Dendritic cell treated with granulocyte-macrophage colony-stimulating factor and Interleukin-4, amounts not matched to agents 40 ng/mL and 50 ng/mL, for 4 days (primary cell): ENCODE data around the gene RGS21.
"Not testable (repeated sequence)": the region's sequence is repeated elsewhere in the genome, so short reads cannot be mapped to it uniquely, and the experiment has no call there.

Experiments used
- H3K27ac Mint-ChIP-seq: one replicate; pipeline ENCODE4 v1.8.0; 2022; ENCODE audit warnings: mild to moderate bottlenecking, mixed read lengths
- H3K27me3 Mint-ChIP-seq: one replicate; pipeline ENCODE4 v1.8.0; 2022; ENCODE audit warnings: mild to moderate bottlenecking, mixed read lengths
- H3K36me3 Mint-ChIP-seq: one replicate; pipeline ENCODE4 v1.8.0; 2022; ENCODE audit warnings: low read depth, mixed read lengths
- H3K4me1 Mint-ChIP-seq: one replicate; pipeline ENCODE4 v1.8.0; 2022; ENCODE audit warnings: low read depth, mixed read lengths
- H3K4me3 Mint-ChIP-seq: one replicate; pipeline ENCODE4 v1.8.0; 2022; ENCODE audit warnings: mild to moderate bottlenecking, moderate library complexity, mixed read lengths
- H3K9me3 Mint-ChIP-seq: one replicate; pipeline ENCODE4 v1.8.0; 2022; ENCODE audit warnings: mixed read lengths
- intact Hi-C: fragments of 100-400 bp; cut with micrococcal nuclease; formaldehyde crosslinking; loops from one replicate; pipeline ENCODE4 v1.15.0; 2022

RGS21 gene, protein sequence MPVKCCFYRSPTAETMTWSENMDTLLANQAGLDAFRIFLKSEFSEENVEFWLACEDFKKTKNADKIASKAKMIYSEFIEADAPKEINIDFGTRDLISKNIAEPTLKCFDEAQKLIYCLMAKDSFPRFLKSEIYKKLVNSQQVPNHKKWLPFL

DNA sequence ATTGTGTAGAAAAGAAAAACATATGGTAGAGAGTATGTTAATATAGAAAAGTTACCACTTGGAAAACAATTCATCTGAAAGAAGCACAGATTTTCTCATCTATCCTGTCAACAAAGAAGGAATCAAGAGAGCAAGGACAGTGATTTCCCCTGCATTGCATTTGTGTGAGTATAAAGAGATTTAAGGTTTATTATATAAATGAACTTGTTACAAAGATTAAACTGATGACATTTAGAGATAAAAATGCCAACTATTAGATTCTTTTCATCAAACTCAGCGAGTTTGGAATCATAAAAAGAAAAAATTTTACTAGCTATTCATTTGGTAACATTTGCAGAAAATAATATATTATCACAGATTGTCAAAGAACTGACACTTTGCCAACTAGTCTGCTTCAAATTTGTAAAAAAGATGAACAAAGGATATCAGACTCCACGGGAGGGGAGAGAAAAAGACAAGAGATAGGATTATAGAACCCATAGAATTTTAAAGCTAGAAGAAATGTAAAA, at the start of gene RGS21:
Gene RGS21 (plus strand): TSS at position 51 of the 509 bp plus-strand sequence. CDS start 26,045 bp downstream, outside the sequence.
- intact Hi-C loops = no loop called here
- Mint-ChIP-seq H3K27ac (no peak within 1 kb of the TSS), H3K27me3 (no peaks in the 10 kb centered on the region)

DNA sequence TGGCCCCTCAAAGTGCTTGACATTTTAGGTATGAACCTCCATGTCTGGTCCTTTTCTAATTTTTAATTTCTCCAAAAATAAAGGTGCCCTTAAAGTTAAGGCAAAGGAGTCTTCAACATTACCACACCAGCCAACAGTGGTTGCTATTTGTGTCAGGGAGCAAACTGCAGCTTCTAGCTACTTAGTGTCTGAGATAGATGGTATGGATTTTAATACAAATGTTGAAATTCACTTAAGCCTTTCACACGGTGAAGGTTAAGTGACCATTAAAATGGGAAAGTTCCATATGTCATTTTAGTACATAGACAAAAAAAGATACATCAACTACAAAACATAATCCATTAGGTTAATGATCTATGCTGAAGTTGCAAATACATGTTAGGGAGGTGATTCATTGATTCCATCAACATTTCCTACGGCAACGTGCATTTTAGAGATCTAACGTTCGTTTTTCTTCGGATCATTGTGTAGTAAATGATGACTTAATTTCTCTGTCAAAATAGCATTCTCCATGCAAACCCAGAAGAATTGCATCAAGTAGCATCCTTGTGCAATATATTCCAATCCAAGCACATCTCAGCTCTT, 48.2 kb upstream of the RGS21 start:
- no peaks in the 10 kb centered on the region for H3K9me3 Mint-ChIP-seq
- H3K36me3 Mint-ChIP-seq = no peaks in the 10 kb centered on the region
- peaks cover 8% of the 10 kb centered on the region for H3K4me1 Mint-ChIP-seq
- no peak overlapping the region for H3K4me3 Mint-ChIP-seq
- no peak overlapping the region for H3K27ac Mint-ChIP-seq
- intact Hi-C loops = no loop called here
- H3K27me3 Mint-ChIP-seq = no peaks in the 10 kb centered on the region

More for the DNA sequence above, at the start of gene RGS21:
- Mint-ChIP-seq H3K9me3 (no peaks in the 10 kb centered on the region), H3K4me3 (no peak within 1 kb of the TSS), H3K4me1 (no peaks in the 10 kb centered on the region), H3K36me3 (no peaks in the 10 kb centered on the region)

DNA sequence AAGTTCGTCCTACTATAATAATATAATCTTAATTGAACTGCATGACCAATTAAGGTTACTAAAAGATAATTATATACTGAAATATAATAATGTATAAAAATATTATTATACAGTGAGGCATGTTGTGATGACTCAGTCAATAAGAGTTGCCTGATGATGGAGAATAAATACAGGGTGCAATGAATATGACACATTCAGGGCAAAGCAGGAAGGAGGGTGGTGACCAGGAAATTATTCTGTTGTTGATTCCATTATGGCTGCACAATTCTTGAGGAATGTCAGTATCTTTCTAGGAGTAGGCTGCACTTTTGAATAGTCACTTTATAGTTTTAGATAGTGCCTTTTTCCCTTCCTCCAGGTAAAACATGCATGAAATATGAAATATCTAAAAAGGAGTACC, 46.4 kb upstream of the RGS21 start:
- no peak overlapping the region for H3K4me3 Mint-ChIP-seq
- H3K9me3 Mint-ChIP-seq = peaks cover 5% of the 10 kb centered on the region
- H3K4me1 Mint-ChIP-seq = no peaks in the 10 kb centered on the region
- intact Hi-C loops = no loop called here
- no peaks in the 10 kb centered on the region for H3K36me3 Mint-ChIP-seq
- no peak overlapping the region for H3K27ac Mint-ChIP-seq
- no peaks in the 10 kb centered on the region for H3K27me3 Mint-ChIP-seq

DNA sequence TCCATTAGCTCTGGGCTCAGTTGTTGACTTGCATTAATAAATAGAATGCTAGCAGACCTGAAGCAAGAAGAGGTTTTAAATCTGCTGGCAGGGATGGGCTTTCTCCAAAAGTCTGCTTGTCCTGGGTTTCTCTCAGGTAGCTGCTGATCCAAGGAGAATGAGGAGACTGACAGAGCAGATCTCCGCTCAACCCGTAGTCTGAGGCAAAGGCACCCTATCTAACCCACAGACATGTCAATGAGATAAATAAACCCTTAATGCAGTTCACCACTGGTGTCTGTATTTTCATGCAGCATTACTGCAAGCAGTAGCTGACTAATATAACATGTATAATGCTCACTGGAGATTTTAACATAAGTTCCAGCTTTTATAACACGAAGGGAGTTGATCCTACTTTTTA, 44.1 kb upstream of the RGS21 start:
- no peaks in the 10 kb centered on the region for H3K4me1 Mint-ChIP-seq
- H3K4me3 Mint-ChIP-seq = no peak overlapping the region
- H3K36me3 Mint-ChIP-seq = no peaks in the 10 kb centered on the region
- H3K9me3 Mint-ChIP-seq = peaks cover 5% of the 10 kb centered on the region
- intact Hi-C loops = no loop called here
- H3K27me3 Mint-ChIP-seq = no peaks in the 10 kb centered on the region
- no peak overlapping the region for H3K27ac Mint-ChIP-seq

DNA sequence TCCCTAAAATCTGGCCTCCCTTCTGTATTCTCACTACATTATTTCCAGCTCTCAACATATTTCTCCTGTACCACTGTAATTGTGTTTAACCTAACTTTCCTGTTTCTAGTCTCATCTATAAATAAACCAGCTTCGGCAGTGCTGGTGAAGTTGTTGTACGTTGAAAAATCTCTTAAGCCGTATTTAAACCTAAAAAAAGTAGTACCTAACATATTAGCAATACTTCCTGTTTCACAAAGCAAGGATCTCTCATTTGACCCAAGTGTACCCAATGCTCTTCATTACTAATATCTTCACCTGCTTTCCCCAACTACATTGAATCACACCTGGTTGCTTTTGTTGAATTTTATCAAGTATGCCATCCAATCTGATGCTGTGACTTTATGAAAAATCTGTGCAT, 42.2 kb upstream of the RGS21 start:
- Mint-ChIP-seq H3K27me3 (no peaks in the 10 kb centered on the region), H3K27ac (no peak overlapping the region), H3K36me3 (no peaks in the 10 kb centered on the region), H3K9me3 (peaks cover 5% of the 10 kb centered on the region), H3K4me3 (no peak overlapping the region), H3K4me1 (no peaks in the 10 kb centered on the region)
- intact Hi-C loops = no loop called here

DNA sequence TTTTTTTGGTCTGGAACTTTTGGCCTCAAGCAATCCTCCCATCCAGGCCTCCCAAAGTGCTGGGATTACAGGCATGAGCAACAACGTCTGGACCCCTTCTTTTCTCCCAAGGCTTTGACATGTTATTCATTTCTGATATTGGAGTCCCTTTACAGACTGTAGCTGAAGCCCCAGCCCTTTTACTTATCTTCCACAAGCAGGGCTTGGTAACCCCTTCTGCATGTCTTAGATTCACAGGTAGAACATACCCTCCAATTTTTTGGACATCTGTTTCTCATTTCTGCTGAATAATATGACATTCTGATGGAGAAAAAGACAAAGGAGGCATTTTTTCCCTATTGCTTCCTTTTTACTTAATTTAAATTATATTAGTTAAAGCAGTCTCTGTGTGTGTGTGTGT, 39.2 kb upstream of the RGS21 start:
- intact Hi-C loops = no loop called here
- Mint-ChIP-seq H3K9me3 (peaks cover 27% of the 10 kb centered on the region), H3K36me3 (no peaks in the 10 kb centered on the region), H3K27me3 (no peaks in the 10 kb centered on the region), H3K4me3 (no peak overlapping the region), H3K4me1 (no peaks in the 10 kb centered on the region), H3K27ac (no peak overlapping the region)

DNA sequence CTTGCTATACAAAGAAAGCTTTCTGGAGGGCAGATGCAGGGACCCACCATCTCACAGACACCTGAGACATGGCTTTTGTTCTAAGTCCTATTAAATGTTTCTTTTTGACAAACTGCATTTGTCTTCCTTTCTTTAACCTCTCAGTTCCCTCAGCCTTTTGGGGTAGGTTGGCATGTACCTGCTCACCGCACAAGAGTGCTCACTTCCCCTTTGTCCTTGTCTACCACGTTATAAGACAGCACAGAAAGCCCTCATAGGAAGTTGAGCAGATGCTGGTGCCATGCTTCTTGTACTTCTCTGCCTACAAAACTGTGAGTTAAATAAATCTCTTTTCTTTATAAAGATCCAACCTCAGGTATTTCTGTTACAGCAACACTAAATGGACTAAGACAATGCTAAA, 31.9 kb upstream of the RGS21 start:
- intact Hi-C loops = no loop called here
- Mint-ChIP-seq H3K27ac (no peak overlapping the region), H3K9me3 (peaks cover 54% of the 10 kb centered on the region), H3K4me1 (no peaks in the 10 kb centered on the region), H3K36me3 (no peaks in the 10 kb centered on the region), H3K27me3 (no peaks in the 10 kb centered on the region), H3K4me3 (no peak overlapping the region)

DNA sequence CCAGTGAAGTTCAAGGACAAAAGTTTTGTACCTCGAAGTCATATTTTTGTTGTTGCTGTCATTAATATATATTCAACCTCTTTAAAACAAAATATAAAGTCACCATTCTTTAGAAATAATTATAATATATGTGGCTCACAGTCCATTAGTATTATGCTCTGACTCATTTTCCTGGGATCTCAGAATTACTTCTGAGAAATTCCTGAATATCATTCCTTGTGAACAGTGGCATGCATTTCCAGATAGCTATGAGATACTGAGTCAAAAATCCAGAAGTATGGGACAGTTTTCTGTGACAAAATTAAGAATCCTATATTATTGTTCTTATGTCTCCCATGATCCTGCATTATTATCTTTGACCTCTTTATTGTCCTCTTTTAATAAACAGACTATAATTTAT, 13.8 kb upstream of the RGS21 start:
- Mint-ChIP-seq H3K27ac (no peak overlapping the region), H3K4me1 (no peaks in the 10 kb centered on the region), H3K4me3 (no peak overlapping the region), H3K9me3 (peaks cover 10% of the 10 kb centered on the region), H3K36me3 (peaks cover 4% of the 10 kb centered on the region), H3K27me3 (no peaks in the 10 kb centered on the region)
- intact Hi-C loops = no loop called here

DNA sequence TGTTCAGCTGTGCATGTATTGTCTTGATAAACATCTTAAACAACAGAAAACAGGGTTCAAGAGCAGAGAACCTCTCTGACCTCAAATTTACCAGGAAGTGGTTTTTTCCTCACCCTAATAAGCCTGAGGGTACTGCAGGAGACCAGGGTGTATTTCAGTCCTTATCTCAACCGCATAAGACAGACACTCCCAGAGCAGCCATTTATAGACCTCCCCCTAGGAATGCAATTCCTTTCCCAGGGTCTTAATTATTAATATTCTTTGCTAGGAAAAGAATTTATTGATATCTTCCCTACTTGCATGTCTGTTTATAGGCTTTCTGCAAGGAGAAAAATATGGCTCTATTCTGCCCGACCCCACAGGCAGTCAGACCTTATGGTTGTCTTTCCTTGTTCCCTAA, 8.5 kb upstream of the RGS21 start:
- H3K9me3 Mint-ChIP-seq = peaks cover 20% of the 10 kb centered on the region
- H3K27me3 Mint-ChIP-seq, H3K36me3 Mint-ChIP-seq, H3K27ac Mint-ChIP-seq, H3K4me1 Mint-ChIP-seq, H3K4me3 Mint-ChIP-seq, intact Hi-C loops: not testable (repeated sequence)

DNA sequence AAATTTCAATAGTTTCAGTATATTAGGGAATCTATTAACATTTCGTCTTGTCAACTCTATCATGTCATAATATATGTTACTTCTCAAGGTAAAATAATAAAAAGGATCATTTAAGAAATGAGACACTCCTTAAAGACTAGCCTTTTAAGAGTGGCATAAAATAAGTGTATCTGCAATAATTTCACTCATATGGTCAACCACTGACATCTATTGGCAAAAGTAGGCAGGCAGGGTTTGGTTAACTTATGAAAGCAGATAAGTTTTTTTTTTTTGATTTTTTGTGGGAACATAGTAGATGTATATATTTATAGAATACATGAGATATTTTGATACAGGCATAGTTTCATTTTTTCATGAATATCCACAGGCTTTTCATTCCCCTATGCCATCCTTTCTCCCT, 5.5 kb upstream of the RGS21 start:
- Mint-ChIP-seq H3K4me1 (no peaks in the 10 kb centered on the region), H3K27ac (no peak overlapping the region), H3K9me3 (peaks cover 20% of the 10 kb centered on the region), H3K36me3 (peaks cover 7% of the 10 kb centered on the region), H3K27me3 (no peaks in the 10 kb centered on the region), H3K4me3 (no peak overlapping the region)
- intact Hi-C loops = loop anchor here (1.0 kb wide), 1 partner anchor 318 kb away; no protein-coding TSS in a partner anchor

DNA sequence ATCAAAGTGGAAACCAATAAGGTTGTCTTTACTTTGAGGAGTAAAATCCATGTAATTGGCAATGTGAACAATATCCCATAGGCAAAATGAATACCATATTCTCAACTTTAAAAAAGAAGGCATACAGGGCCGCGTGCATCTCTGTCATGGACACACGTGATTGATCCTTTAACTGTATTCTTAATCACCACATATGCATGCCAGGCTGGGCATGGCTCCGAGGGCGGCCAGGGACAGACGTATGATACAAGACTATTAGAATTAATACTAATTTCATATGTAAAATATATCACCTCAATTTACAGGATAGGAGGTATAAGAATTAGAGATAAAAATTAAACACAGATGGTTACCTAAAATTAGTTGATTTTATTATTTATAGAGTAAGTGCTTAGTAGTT, 11.2 kb downstream of the RGS21 start:
- H3K4me1 Mint-ChIP-seq = no peaks in the 10 kb centered on the region
- H3K4me3 Mint-ChIP-seq = no peak overlapping the region
- no peaks in the 10 kb centered on the region for H3K36me3 Mint-ChIP-seq
- H3K9me3 Mint-ChIP-seq = no peaks in the 10 kb centered on the region
- H3K27me3 Mint-ChIP-seq = no peaks in the 10 kb centered on the region
- H3K27ac Mint-ChIP-seq = no peak overlapping the region
- intact Hi-C loops = no loop called here

DNA sequence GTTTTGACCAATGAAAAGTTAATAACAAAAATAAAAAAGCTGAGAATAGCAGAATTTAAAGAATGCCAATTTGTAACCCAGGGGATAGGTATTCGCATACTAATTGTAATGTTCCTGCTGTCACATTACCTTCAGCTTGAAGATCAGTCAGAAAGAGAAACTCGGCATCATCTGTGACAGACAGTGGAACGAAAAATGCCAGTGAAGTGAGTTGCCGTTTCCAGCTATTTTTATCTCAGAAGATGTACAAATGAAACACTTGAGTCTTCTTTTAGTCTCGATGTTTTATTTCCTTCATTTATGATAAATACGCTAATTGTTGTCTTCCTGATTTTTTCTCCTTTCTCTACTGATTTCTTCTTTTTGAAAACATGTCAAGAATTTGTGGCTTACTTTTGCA, 26.1 kb downstream of the RGS21 start:
- no peak overlapping the region for H3K27ac Mint-ChIP-seq
- H3K27me3 Mint-ChIP-seq = no peaks in the 10 kb centered on the region
- intact Hi-C loops = no loop called here
- no peak overlapping the region for H3K4me3 Mint-ChIP-seq
- H3K9me3 Mint-ChIP-seq = peaks cover 7% of the 10 kb centered on the region
- H3K36me3 Mint-ChIP-seq = no peaks in the 10 kb centered on the region
- H3K4me1 Mint-ChIP-seq = no peaks in the 10 kb centered on the region

DNA sequence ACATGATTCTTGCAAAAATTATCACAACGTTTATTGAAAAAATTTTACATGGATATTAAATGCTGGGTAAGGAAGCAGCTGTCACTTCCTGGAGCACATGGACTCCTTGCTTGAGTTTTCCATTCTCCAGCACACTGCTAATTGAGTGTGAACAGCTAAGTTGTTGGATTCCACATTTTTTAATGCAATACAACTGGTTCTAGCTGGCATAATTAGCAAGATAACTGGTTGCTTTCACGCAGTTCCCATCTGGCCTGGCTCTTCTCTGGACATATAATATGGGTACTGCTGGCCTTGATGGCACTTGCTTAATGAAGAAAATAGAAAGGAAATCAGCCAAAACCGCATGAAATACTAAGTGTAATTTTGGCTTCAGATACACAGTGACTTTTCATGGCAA, 26.6 kb downstream of the RGS21 start:
- no peak overlapping the region for H3K27ac Mint-ChIP-seq
- H3K36me3 Mint-ChIP-seq = no peaks in the 10 kb centered on the region
- no peaks in the 10 kb centered on the region for H3K4me1 Mint-ChIP-seq
- no peak overlapping the region for H3K4me3 Mint-ChIP-seq
- H3K9me3 Mint-ChIP-seq = peaks cover 7% of the 10 kb centered on the region
- intact Hi-C loops = no loop called here
- no peaks in the 10 kb centered on the region for H3K27me3 Mint-ChIP-seq

DNA sequence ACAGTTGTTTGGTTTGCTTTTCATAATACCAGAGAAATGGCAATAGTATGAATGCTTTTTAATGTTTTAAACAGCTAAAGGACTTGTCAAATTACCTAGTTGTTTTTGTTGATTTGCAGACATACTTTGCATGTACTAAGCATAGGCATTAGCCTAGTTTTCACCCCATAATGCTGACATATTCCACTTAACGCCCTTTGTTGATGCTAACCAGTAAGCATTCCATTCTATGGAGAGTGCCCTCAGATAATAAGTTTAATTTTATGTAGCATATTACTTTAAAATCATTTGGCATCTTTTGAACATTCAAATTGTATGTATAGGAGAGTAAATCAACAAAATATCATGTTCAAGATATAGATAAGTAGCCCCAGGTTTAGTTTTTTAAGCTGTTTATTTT, 32.5 kb downstream of the RGS21 start:
- Mint-ChIP-seq H3K4me3 (no peak overlapping the region), H3K27ac (no peak overlapping the region), H3K9me3 (no peaks in the 10 kb centered on the region), H3K27me3 (no peaks in the 10 kb centered on the region), H3K4me1 (no peaks in the 10 kb centered on the region), H3K36me3 (no peaks in the 10 kb centered on the region)
- intact Hi-C loops = no loop called here

DNA sequence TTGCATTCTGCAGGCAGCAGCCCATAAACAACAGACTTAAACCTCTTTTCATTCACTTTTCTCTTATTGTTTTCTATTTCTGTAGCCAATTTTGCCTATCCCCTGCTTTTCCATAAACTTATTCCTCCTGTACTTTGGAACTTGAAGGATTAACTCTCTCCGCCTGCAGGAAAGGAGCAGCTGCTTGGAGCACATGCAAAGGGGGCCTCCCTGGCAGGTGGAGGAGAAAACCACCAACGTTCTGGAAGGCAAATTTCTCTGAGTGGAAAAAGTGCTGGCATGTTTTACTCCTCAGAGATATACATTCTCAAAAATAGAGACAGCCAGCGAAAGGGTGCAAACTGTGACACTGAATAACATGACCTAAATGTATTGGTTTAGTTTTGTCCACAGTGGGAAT, 33.6 kb downstream of the RGS21 start:
- H3K9me3 Mint-ChIP-seq = no peaks in the 10 kb centered on the region
- no peaks in the 10 kb centered on the region for H3K27me3 Mint-ChIP-seq
- no peaks in the 10 kb centered on the region for H3K36me3 Mint-ChIP-seq
- intact Hi-C loops = no loop called here
- no peak overlapping the region for H3K27ac Mint-ChIP-seq
- H3K4me3 Mint-ChIP-seq = no peak overlapping the region
- H3K4me1 Mint-ChIP-seq = no peaks in the 10 kb centered on the region
